HS-5 (cell line): ENCODE results near the gene DEPDC1.
"Not testable (repeated sequence)": the region's sequence is repeated elsewhere in the genome, so short reads cannot be mapped to it uniquely, and the experiment has no call there.

Experiments
- DNase-seq: peaks from one replicate; pipeline ENCODE4 v3.0.0-alpha.2; 2012; ENCODE audit warnings: low read depth

The DEPDC1 gene, protein sequence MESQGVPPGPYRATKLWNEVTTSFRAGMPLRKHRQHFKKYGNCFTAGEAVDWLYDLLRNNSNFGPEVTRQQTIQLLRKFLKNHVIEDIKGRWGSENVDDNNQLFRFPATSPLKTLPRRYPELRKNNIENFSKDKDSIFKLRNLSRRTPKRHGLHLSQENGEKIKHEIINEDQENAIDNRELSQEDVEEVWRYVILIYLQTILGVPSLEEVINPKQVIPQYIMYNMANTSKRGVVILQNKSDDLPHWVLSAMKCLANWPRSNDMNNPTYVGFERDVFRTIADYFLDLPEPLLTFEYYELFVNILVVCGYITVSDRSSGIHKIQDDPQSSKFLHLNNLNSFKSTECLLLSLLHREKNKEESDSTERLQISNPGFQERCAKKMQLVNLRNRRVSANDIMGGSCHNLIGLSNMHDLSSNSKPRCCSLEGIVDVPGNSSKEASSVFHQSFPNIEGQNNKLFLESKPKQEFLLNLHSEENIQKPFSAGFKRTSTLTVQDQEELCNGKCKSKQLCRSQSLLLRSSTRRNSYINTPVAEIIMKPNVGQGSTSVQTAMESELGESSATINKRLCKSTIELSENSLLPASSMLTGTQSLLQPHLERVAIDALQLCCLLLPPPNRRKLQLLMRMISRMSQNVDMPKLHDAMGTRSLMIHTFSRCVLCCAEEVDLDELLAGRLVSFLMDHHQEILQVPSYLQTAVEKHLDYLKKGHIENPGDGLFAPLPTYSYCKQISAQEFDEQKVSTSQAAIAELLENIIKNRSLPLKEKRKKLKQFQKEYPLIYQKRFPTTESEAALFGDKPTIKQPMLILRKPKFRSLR

DNA sequence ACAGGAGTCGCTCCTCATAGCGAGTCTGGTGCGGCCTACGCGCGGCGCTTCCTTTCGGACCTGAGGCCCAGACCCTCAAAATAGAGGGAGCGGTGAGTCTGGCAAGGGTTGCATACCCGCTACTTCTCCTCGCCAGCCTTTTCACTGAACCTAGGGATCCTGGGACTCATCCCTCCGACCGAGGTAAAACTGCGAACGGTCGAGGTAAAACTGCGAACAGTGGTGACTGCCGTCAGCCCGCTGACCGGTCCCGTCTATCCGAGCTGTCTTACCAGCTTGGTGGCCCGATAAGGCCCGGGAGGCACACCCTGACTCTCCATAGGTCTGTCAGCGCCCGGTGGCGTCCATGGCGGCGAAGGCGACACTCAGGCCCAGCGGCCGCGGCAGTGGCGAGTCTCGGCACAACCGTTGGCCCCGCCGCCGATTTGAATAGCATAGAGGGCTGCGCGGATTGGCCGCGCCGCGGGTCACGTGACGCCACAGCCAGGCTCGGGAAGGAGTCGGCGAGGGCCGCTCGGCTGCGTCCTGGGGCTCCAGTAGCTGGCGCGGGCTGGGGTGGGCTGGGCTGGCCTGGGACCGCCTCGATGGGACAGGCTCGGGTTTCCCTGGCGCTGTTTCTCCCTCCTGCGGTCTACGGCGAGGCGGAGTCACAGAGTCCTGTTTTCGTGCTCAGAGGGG lies at the start of gene DEPDC1:
Gene DEPDC1, minus strand, starts transcription at position 403 of the 678 bp plus-strand sequence. Its CDS starts 83 bp downstream, at position 320.
- peak; percentile 86 for DNase-seq

DNA sequence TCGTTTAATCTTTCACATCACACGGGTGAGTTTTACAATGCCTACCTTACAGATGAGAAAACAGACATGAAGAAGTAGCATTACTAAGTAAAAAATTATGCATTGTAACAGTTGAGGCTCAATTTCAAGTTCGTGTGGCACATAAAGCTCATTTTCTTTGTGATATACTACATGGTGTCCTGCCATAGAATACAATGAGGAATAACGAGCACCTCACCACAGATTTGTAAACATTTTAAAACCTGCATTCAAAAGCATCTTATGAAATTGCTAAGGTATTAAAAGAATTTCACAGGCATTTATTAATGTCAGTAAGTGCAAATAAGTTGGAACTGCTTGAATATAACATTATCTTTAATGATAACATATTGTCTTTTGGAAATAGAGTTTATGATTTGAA lies 47.8 kb upstream of the DEPDC1 start:
- no peak for DNase-seq

GRCh38 chr1:68542586-68542985 lies 45.7 kb upstream of the DEPDC1 start:
- peak; percentile 13 for DNase-seq

DNA sequence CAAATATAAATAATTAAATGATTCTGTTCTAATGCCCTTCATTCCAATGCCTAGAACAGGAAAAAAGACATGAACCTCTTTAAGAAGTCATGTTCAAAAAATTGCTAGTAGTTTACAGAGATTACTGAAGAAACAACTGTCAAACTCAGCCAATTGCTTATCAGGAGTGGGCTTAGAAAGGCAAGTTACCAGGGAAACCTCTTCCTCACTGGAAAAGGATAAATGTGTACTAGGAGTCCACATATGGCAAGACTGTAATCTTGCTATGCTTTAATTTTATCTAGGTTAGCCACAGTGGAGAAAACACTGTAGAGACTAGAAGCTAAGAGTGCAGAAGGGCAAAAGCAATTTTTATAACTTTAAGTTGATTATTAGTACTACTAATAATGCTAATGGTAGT lies 42.1 kb upstream of the DEPDC1 start:
- DNase-seq: no peak

DNA sequence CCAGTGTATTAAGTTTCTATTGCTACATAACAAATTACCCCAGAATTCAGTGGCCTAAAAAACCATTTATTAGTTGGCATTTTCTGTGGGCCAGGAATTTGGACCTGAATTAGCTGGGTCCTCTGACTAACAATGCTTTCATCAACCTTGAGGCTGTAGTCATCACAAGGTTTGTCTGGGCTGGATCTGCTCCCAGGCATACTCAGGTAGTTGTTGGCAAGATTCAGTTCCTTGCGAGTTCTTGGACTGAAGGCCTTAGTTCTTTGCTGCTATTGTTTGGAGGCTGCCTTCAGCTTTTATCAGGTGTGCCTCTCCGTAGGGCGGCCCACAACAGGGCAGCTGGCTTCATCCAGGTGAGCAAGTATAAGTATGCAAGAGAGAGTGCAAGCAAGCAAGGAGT lies 31.4 kb upstream of the DEPDC1 start:
- DNase-seq: no peak

- DNase-seq: no peak
Observed at GRCh38 chr1:68525781-68526180, 28.9 kb upstream of the DEPDC1 start.

- no peak for DNase-seq
Observed at GRCh38 chr1:68521286-68521685, 24.4 kb upstream of the DEPDC1 start.

GRCh38 chr1:68516066-68516465 lies 19.2 kb upstream of the DEPDC1 start:
- no peak for DNase-seq

GRCh38 chr1:68511254-68511653 lies 14.4 kb upstream of the DEPDC1 start:
- no peak for DNase-seq

DNA sequence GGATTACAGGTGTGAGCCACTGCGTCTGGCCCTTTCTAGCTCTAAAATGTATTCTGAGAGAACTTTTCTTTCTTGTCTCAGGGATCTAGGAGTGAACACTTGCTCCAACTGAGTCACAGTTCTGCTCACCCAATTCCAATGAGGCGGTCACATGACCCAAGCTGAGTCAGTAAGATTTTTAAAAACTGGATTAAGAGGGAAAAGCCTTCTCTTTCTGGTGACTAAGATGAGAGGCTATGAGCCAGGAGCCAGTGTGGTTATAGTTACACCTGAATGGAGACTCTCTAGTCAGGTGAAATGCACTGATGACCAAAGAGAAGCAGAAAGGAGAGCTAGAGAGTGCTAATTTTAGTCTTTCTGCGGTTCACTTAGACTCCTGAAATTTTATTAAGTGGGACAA lies 9.5 kb upstream of the DEPDC1 start:
- no peak for DNase-seq

GRCh38 chr1:68503085-68503484 lies 6.2 kb upstream of the DEPDC1 start:
- no peak for DNase-seq

DNA sequence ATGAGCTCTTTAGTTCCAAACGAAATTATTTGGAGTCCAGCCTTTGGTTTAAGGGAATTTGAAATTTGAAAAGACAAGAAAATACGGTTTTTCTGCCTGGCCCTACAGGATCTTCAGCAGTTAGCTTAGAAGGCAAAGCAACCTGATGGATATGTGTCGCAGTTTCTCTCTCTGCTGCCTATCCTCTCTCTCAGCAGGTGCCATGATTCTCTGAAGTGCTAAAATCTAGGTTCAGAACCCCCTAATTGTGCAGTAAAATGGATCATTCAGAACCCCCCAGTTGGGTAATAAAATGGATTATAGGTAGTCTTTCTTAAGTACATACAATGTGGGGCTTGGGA lies 446 bp upstream of the DEPDC1 start:
- no peak for DNase-seq

DNA sequence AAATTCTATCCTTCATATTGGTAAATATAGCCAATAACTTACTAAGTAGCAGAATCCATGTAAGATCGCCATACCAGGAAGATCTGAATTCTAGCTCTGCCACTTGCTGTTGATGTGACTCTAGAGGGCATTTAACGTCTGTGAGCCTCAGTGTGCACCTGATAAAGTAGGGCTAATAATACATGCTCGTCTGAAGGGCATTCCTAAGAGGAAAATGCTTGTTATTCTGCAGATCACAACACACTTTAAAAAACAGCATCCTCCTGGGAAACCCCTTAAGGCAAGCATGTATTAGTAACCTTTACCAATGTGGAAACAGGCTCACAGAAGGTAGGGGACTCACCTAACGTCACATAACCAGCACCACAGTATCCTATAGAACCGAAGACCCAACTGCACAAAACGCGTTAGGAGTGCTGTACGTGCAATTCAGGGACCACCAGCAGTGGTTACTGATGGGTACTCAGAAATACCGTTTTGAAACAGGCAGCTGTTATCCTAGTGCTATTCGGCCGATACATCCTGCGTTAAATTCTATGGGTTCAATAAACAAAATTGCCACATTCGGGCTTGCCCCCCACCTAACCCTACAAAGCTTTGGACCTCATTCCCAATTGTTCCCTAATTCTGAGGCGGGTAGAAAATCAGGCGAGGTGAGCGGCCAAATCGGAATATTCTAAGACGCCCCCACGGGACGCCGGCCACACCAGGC lies 758 bp downstream of the DEPDC1 start:
- no peak for DNase-seq

- DNase-seq: no peak
Observed at GRCh38 chr1:68495532-68495931, 1.4 kb downstream of the DEPDC1 start.

DNA sequence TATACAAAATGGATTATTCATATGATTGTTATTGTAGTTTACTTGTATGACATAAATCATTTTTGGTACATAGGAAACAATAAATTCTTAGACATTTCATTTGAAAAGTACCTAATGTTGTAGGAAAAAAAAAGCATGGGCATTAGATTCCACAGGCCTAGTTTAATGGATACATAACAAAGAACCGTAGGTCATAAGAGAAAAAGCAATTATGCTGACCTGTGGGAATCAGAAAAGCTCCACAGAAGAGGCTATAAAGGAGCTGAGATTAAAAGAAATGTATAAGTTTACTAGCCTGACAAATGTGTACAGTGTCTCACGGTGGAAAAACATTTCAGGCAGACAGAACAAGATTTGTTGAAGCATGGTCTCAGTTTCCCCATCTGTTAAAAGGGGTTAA lies 3.7 kb downstream of the DEPDC1 start:
- no peak for DNase-seq

GRCh38 chr1:68492255-68492654 lies 4.6 kb downstream of the DEPDC1 start:
- DNase-seq: not testable (repeated sequence)

GRCh38 chr1:68490046-68490651 lies 6.7 kb downstream of the DEPDC1 start:
- no peak for DNase-seq

DNA sequence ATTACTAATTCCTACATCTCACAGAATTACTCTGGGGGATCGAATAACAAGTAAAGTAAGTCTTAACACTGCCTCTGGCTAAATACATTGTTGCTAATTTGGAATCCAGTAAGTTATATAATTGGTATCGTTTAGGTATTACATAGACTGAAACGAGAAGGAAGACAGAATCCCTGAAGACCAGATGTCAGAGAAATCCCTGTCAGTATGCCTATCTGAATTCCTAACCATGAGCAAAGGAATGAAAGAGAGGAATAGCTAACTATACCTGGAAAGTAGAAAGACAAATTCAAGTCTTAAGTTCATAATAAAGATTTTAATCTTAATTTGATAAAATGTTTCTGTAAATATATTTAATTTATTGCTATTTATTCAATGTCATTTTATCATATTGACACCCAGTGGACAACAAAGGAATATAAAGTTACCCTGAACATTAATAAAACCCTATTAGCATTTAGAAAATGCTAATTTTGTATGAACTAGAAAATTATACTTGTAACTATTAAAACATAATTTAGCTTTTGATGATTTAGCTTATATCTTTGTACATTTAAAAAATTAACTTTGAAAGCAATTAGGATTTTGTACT lies 11.4 kb downstream of the DEPDC1 start:
- no peak for DNase-seq

- no peak for DNase-seq
Observed at GRCh38 chr1:68484618-68485017, 12.3 kb downstream of the DEPDC1 start.

GRCh38 chr1:68481041-68481440 lies 15.8 kb downstream of the DEPDC1 start:
- DNase-seq: no peak

DNA sequence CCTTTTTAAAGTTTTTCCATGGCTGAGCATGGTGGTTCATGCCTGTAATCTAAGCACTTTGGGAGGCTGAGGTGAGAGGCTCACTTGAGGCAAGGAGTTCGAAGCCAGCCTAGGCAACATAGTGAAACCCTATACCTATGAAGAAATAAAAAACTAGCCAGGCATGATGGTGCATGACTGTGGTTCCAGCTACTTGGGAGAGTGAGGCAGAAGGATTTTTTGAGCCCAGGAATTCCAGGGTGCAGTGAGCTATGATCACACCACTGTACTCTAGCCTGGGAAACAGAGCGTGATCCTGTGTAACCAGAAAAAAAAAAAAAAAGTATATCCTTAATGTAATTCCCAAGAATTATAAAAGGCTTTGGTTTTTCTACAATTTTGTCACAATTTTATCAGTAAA lies 17.4 kb downstream of the DEPDC1 start:
- DNase-seq: no peak
